RWPE2 (cell line): ENCODE data around the gene CRIM1.
"Not testable (repeated sequence)": the region's sequence is repeated elsewhere in the genome, so short reads cannot be mapped to it uniquely, and the experiment has no call there.

Experiments
- ATAC-seq: fragments of 200-7000 bp; cut with Tn5 transposase; 3 replicates; pipeline ENCODE4 v1.9.1; 2021; ENCODE audit warnings: low read depth
- DNase-seq: peaks from one replicate; pipeline ENCODE4 v3.0.0-alpha.2; 2020; ENCODE audit warnings: low spot score
- H3K27ac ChIP-seq: fragments of 450-650 bp; 2 replicates; pipeline ENCODE4 v1.5.1; 2017; ENCODE audit warnings: mild to moderate bottlenecking; ENCODE audit not compliant: poor library complexity, severe bottlenecking
- H3K27me3 ChIP-seq: fragments of 250-450 bp; sonication (Bioruptor Pico); 2 replicates; pipeline ENCODE4 v1.5.1; 2021; ENCODE audit warnings: mild to moderate bottlenecking, moderate library complexity; ENCODE audit not compliant: insufficient read depth, poor library complexity, severe bottlenecking
- H3K36me3 ChIP-seq: fragments of 250-450 bp; sonication (Bioruptor Pico); 2 replicates; pipeline ENCODE4 v1.5.1; 2020; ENCODE audit warnings: low read depth, mild to moderate bottlenecking, moderate library complexity
- H3K4me1 ChIP-seq: fragments of 250-450 bp; sonication (Bioruptor Pico); 2 replicates; pipeline ENCODE4 v1.5.1; 2021; ENCODE audit warnings: mild to moderate bottlenecking, moderate library complexity; ENCODE audit not compliant: insufficient read depth, poor library complexity, severe bottlenecking
- H3K4me3 ChIP-seq: fragments of 250-450 bp; sonication (Bioruptor Pico); 2 replicates; pipeline ENCODE4 v1.5.1; 2021; ENCODE audit warnings: mild to moderate bottlenecking, moderate library complexity; ENCODE audit not compliant: severe bottlenecking
- H3K9me3 ChIP-seq: fragments of 250-450 bp; sonication (Bioruptor Pico); 2 replicates; pipeline ENCODE4 v1.5.1; 2021; ENCODE audit warnings: mild to moderate bottlenecking, moderate library complexity; ENCODE audit not compliant: severe bottlenecking
- TF ChIP-seq, protein P1 (sequence below): fragments of 450-650 bp; IDR thresholded peaks from one replicate; pipeline ENCODE4 v1.5.1; 2017; ENCODE audit warnings: mild to moderate bottlenecking, moderate library complexity; ENCODE audit not compliant: poor library complexity, severe bottlenecking

The CRIM1 gene

DNA sequence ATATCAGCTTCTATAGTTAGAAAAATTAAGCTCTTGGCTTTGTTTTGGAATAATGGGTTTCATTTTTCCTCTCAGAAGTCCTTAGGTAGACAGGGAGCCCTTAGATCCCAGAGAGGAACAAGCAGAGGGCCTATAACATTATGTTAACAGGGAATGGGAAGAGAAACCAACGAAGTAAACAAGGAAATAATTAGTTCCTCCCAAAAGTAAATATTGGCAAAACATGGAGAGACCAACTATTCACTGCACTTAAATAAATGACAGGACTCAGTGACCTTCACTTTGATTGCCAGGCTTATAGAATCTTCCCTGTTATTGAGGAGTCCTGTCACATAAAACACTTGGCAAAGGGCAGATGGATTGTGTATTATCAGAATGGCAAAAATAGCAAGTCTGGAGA, 5.3 kb downstream of the CRIM1 start:
- Histone ChIP-seq H3K36me3 (peaks cover 24% of the 10 kb centered on the region), H3K9me3 (no peaks in the 10 kb centered on the region), H3K27me3 (no peaks in the 10 kb centered on the region), H3K4me3 (no peak overlapping the region), H3K27ac (peak overlapping the region; percentile 98), H3K4me1 (peaks cover 67% of the 10 kb centered on the region)
- TF ChIP-seq, protein P1, sequence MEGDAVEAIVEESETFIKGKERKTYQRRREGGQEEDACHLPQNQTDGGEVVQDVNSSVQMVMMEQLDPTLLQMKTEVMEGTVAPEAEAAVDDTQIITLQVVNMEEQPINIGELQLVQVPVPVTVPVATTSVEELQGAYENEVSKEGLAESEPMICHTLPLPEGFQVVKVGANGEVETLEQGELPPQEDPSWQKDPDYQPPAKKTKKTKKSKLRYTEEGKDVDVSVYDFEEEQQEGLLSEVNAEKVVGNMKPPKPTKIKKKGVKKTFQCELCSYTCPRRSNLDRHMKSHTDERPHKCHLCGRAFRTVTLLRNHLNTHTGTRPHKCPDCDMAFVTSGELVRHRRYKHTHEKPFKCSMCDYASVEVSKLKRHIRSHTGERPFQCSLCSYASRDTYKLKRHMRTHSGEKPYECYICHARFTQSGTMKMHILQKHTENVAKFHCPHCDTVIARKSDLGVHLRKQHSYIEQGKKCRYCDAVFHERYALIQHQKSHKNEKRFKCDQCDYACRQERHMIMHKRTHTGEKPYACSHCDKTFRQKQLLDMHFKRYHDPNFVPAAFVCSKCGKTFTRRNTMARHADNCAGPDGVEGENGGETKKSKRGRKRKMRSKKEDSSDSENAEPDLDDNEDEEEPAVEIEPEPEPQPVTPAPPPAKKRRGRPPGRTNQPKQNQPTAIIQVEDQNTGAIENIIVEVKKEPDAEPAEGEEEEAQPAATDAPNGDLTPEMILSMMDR: no peak
- no peak for ATAC-seq
- no peak for DNase-seq

- no peak for ATAC-seq
- Histone ChIP-seq H3K9me3 (no peaks in the 10 kb centered on the region), H3K4me1 (peaks cover 73% of the 10 kb centered on the region), H3K27me3 (no peaks in the 10 kb centered on the region), H3K27ac (peak overlapping the region; percentile 98), H3K4me3 (no peak overlapping the region), H3K36me3 (peaks cover 24% of the 10 kb centered on the region)
- TF ChIP-seq, protein P1: no peak
- no peak for DNase-seq
Measured at GRCh38 chr2:36361396-36361795, 5.8 kb downstream of the CRIM1 start.

GRCh38 chr2:36362291-36362690, 6.7 kb downstream of the CRIM1 start:
- peak; percentile 45 for ATAC-seq
- H3K4me1 ChIP-seq: peaks cover 82% of the 10 kb centered on the region

DNA sequence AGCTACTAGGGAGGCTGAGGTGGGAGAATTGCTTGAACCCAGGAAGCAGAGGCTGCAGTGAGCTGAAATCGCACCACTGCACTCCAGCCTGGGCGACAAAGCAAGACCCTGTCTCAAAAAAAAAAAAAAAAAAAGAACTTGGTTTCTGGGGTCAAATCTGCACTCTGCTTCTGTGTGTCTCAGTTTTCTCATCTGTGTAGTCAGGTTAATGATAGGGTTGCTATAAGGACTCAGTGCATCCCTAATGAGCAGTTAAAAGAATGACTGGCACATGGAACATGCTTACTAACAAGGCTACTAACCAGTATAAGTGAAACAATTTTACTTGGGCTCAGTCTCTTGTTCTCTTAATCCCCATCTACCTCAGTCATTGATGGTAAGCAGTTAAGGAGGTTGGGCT, 7.5 kb downstream of the CRIM1 start:
- Histone ChIP-seq H3K36me3 (peaks cover 24% of the 10 kb centered on the region), H3K27ac (peak overlapping the region; percentile 98), H3K4me1 (peaks cover 88% of the 10 kb centered on the region)
- H3K4me3 ChIP-seq, H3K9me3 ChIP-seq, DNase-seq, H3K27me3 ChIP-seq, ATAC-seq: not testable (repeated sequence)

More at GRCh38 chr2:36362291-36362690, 6.7 kb downstream of the CRIM1 start:
- peaks cover 24% of the 10 kb centered on the region for H3K36me3 ChIP-seq
- no peak overlapping the region for H3K4me3 ChIP-seq
- TF ChIP-seq, protein P1: no peak
- no peaks in the 10 kb centered on the region for H3K27me3 ChIP-seq
- no peak for DNase-seq
- H3K27ac ChIP-seq: peak overlapping the region; percentile 98
- H3K9me3 ChIP-seq: no peaks in the 10 kb centered on the region

DNA sequence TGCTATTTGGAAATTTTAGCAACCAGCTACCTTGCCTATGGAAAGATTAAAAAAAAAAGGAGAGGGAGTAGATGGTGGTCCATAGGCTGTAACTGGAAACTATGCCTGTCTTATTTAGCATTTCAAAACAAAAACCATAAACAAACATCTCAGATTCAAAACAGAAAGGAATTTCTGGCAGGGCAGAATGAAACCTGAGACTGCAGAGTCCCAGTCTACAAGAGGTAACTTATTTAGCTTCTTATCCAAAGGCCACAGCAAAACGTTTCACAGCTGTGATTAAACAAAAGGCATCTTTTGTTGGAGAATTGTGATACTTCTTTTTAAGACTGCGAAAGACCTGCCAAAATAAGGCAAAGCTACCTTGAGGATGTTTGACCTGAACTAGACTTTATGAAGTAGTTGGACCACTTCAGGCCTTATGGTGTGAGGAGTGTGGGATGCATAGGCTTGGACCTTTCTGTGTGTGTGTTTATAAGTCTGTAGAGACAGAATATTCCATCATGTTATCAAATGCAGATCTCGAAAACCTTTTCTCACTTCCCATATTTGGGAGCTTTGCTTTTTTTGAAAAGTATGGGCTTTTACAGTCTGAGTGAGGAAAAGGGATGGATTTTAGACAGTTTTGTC, 11.0 kb downstream of the CRIM1 start:
- no peak for ATAC-seq
- peak overlapping the region; percentile 98 for H3K27ac ChIP-seq

More for the DNA sequence above, 11.0 kb downstream of the CRIM1 start:
- H3K27me3 ChIP-seq: no peaks in the 10 kb centered on the region
- peaks cover 16% of the 10 kb centered on the region for H3K36me3 ChIP-seq
- H3K9me3 ChIP-seq: no peaks in the 10 kb centered on the region
- no peak for DNase-seq
- TF ChIP-seq, protein P1: no peak
- H3K4me3 ChIP-seq: no peak overlapping the region
- peaks cover 93% of the 10 kb centered on the region for H3K4me1 ChIP-seq
